ENCODE data around the gene PHGDH.

- TF ChIP-seq CTCF (conservative IDR thresholded peaks at IDR 0.05) (no peak), EZH2 (IDR thresholded peaks at IDR 0.05; ENCODE audit: low read depth) (no peak)
Measured at GRCh38 chr1:119731060-119731459, 19.3 kb downstream of the PHGDH start.
